ENCODE data around the gene RPS15.

GRCh38 chr19:1441022-1441426, 2.8 kb downstream of the RPS15 start:
- no peak for TF ChIP-seq EP300 (IDR thresholded peaks at IDR 0.05)
- TF ChIP-seq POLR2A (IDR thresholded peaks at IDR 0.05): no peak
